Testis (tissue), 2 donors: ENCODE data around the gene CMYA5.

Experiments used
- CTCF ChIP-seq, 3 experiments: fragments of 450-650 bp in 2 of 3; fragments of 200-600 bp in 1 of 3; sonication (generic) in 1 of 3; IDR thresholded peaks; one replicate each; pipeline ENCODE4 v1.5.1; 2016 to 2019; ENCODE audit warnings: antibody characterized with exemption in 3 of 3, mild to moderate bottlenecking in 2 of 3, moderate library complexity in 1 of 3
- POLR2A ChIP-seq: fragments of 450-650 bp; IDR thresholded peaks from one replicate; pipeline ENCODE4 v1.6.1; 2017; ENCODE audit warnings: antibody characterized with exemption, mild to moderate bottlenecking, moderate library complexity

GRCh38 chr5:79684782-79685181, 4.9 kb upstream of the CMYA5 start:
- TF ChIP-seq POLR2A (no peak), CTCF (IDR thresholded peaks at IDR 0.05) (no peak)
